Activated CD4-positive, alpha-beta T cell treated with anti-CD3 and anti-CD28 coated beads, Interleukin-2, amount 10 ng/mL, durations not matched to agents 7 days and 5 days (primary cell): ENCODE results near the gene TMEM170B. TPM values are rescaled to one million over a fixed set of nuclear protein-coding genes. Genes with fewer than 3 reads are reported as not detected.

Experiments
- CTCF ChIA-PET: fragments of 350-600 bp; sonication (Branson Sonifier 250); formaldehyde crosslinking; loops from one replicate; lab custom pipeline; 2021; ENCODE audit warnings: antibody characterized with exemption; lab: Charles Lee
- POLR2A ChIA-PET: fragments of 350-600 bp; sonication (Branson Sonifier 250); formaldehyde crosslinking; loops from one replicate; lab custom pipeline; 2021; ENCODE audit warnings: antibody characterized with exemption; lab: Charles Lee
- DNase-seq: peaks from one replicate; pipeline ENCODE4 v3.0.0-alpha.2; 2020
- H3K27ac Mint-ChIP-seq: one replicate; pipeline ENCODE4 v1.8.0; 2021; ENCODE audit warnings: mild to moderate bottlenecking, moderate library complexity, mixed read lengths
- H3K27me3 Mint-ChIP-seq: one replicate; pipeline ENCODE4 v1.8.0; 2021; ENCODE audit warnings: mixed read lengths
- H3K36me3 Mint-ChIP-seq: one replicate; pipeline ENCODE4 v1.8.0; 2021; ENCODE audit warnings: low read depth, mixed read lengths
- H3K4me1 Mint-ChIP-seq: one replicate; pipeline ENCODE4 v1.8.0; 2021; ENCODE audit warnings: mixed read lengths
- H3K4me3 Mint-ChIP-seq: one replicate; pipeline ENCODE4 v1.8.0; 2021; ENCODE audit warnings: mild to moderate bottlenecking, moderate library complexity, mixed read lengths
- H3K9me3 Mint-ChIP-seq: one replicate; pipeline ENCODE4 v1.8.0; 2021; ENCODE audit warnings: mixed read lengths
- total RNA-seq, 2 experiments: library from RNA; stranded (reverse); gene quantifications; one replicate each; pipeline ENCODE4 v1.2.3, GENCODE V29; 2021

The TMEM170B gene
- total RNA-seq, 2 experiments from 2014 or later: 0.81 to 0.82 TPM

DNA sequence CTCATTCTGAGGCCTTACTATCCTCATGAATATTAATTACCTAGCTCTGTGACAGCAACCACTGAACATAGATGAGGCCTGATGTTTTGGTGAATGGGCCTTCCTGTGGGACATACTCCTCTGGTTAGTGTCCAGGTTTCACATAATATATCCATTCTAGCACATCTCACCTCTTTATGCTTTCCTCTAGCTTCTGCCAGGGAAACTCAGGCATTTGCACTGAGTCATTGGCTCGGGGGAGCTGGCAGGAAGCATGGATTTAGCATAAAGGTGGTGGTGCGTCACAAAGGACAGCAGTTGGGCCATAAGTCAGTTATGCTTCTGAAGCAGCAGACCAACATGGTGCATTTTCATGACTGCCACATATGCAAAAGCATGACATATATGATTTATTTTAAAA, 37.5 kb upstream of the TMEM170B start:
- CTCF ChIA-PET: no interaction called here
- Mint-ChIP-seq H3K36me3 (no peaks in the 10 kb centered on the region), H3K9me3 (no peaks in the 10 kb centered on the region), H3K4me3 (no peak overlapping the region), H3K27ac (peak overlapping the region; percentile 9), H3K4me1 (peaks cover 2% of the 10 kb centered on the region), H3K27me3 (peaks cover 6% of the 10 kb centered on the region)
- POLR2A ChIA-PET: no interaction called here
- DNase-seq: no peak

DNA sequence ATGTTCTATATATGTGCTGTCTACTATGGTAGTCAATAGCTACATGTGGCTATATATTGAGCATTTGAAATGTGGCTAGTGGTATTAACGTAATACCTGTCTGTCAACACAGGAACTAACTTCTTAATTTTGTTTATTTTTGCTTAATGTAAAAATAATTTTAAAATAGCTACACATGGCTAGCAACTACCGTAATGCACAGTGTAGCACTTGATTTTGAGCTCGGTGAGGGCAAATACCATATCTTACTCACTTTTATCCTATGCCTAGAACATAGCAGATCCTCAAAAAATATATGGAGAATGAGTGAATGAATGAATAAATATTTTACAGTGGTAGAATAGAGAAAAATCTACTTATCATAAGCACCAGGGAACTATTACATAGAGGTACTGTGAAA, 28.1 kb upstream of the TMEM170B start:
- peaks cover 33% of the 10 kb centered on the region for H3K27me3 Mint-ChIP-seq
- H3K4me3 Mint-ChIP-seq: no peak overlapping the region
- no peaks in the 10 kb centered on the region for H3K9me3 Mint-ChIP-seq
- no peaks in the 10 kb centered on the region for H3K4me1 Mint-ChIP-seq
- no peak for DNase-seq
- CTCF ChIA-PET: interaction anchor here (0.5 to 2.0 kb wide), 2 partner anchors 13 to 316 kb away, joined by 5 to 8 read pairs; no protein-coding TSS in a partner anchor
- H3K27ac Mint-ChIP-seq: no peak overlapping the region
- no peaks in the 10 kb centered on the region for H3K36me3 Mint-ChIP-seq
- POLR2A ChIA-PET: no interaction called here

DNA sequence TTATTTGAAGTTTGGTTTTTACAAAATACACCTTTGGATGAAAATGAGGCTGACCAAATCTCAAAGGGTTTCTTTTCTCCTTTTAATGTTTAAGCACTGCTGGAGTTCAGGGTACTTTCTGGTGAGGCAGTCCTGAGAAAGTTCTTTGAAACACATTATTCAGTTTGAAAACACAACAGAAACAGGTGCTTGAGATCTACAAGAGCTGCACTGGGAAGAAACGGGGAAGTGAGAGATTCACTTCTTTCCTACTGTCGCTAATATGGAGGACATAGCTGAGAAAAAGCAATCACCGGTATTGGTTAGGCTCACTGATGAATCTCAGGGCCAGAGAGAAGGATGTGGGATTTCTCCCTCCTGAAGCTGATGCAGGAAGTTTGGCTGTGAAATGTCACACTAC, 22.9 kb upstream of the TMEM170B start:
- Mint-ChIP-seq H3K9me3 (peaks cover 7% of the 10 kb centered on the region), H3K36me3 (no peaks in the 10 kb centered on the region), H3K4me1 (no peaks in the 10 kb centered on the region), H3K27me3 (peaks cover 48% of the 10 kb centered on the region), H3K4me3 (no peak overlapping the region), H3K27ac (no peak overlapping the region)
- no peak for DNase-seq
- CTCF ChIA-PET: interaction anchor here (0.8 kb wide), 1 partner anchor 18 kb away, joined by 3 read pairs; no protein-coding TSS in a partner anchor
- POLR2A ChIA-PET: no interaction called here

DNA sequence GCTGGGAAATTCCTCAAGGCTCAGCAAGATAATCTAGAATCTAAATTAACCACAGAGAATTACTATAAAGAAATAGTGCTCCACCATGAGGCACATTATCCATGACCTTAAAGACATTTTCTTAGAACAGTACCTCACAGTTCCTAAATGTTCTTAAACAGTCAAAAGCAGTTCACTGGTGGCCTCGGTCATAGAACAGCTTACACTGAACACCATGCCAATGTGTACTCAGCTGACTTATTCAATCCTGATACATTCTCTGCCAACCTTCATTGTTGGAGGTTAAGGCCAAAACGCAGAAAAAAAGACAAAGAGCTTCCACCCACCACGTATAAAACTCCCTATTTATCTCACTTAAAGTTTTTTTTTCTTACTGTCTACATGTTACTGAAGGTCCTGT, 21.8 kb upstream of the TMEM170B start:
- H3K27me3 Mint-ChIP-seq: peaks cover 49% of the 10 kb centered on the region
- H3K36me3 Mint-ChIP-seq: no peaks in the 10 kb centered on the region
- no peaks in the 10 kb centered on the region for H3K4me1 Mint-ChIP-seq
- peaks cover 7% of the 10 kb centered on the region for H3K9me3 Mint-ChIP-seq
- ChIA-PET POLR2A (no interaction called here), CTCF (no interaction called here)
- H3K4me3 Mint-ChIP-seq: no peak overlapping the region
- no peak for DNase-seq
- H3K27ac Mint-ChIP-seq: no peak overlapping the region

DNA sequence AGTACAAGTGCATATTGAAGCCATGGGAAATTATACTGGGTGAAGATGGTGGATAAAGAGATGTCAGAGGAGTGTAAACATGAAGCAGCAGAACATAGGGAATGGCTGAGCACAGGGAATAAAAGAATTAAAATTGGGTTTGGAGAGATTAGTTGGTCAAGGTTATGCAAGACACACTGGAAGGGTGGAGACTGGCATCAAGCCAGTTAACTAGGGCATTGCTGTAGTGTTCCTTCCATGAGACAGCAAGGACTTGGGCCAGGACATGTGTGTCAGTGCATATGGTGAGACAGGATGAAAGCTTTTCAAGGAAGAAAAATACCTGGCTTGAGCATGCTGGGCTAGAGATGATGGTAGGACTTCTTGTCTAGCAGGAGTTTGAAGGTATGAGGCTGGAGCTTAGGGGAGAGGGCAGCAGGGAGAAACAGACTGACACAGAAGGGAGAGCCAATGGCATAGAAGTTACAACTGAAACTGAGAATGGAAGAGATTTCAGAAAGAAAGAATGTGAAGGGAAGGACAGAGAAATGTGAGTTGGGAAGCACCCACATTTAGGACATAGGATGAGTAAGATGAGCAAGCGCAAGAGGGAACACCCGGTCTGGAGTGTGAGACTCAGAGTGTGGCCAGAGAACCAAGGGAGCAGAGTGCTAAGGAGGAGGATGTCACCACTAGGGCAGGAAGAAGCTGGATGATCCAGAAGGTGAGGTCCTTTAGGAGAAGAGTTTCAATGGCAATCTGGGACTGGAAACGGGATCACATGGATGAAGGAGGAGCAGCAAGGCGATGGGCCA, 14.5 kb upstream of the TMEM170B start:
- no peak overlapping the region for H3K27ac Mint-ChIP-seq
- CTCF ChIA-PET: no interaction called here

DNA sequence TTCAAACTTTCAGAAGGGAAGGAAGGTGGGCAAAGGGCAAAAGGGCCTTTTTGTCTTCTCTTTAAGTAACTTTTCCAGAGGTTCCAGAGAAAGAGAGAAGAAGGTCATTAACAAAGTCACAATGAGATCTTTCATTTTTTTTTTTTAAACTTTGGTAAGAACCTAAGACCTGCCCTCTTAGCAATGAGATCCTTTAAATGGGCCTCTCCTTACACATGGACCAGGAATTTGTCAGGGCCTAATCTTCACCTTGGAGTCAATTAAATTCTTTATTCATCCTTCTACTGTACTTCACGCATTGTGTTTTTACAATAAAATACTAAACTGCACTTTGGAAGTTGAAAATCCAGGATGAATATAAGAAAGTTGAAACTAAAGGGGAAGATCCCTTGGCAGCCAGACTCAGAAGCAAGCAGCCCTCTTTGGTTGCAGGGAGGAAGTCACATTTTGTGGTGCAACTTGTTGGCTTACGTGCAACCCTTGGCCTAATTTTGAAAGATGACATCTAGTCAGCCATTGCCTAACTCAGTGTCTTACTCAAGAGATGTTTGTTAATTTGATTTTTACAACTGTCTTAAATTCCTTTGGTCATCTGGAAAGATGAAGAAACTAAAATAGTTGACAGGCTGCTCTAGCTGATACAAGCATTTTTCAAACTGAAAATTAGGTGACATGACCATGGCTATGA, 11.9 kb upstream of the TMEM170B start:
- CTCF ChIA-PET: interaction anchor here (0.6 kb wide), 1 partner anchor 30 kb away, joined by 3 read pairs; no protein-coding TSS in a partner anchor
- DNase-seq: no peak
- Mint-ChIP-seq H3K27me3 (peaks cover 13% of the 10 kb centered on the region), H3K36me3 (no peaks in the 10 kb centered on the region), H3K27ac (no peak overlapping the region), H3K9me3 (no peaks in the 10 kb centered on the region), H3K4me1 (no peaks in the 10 kb centered on the region), H3K4me3 (no peak overlapping the region)
- POLR2A ChIA-PET: no interaction called here

More for the DNA sequence above, 14.5 kb upstream of the TMEM170B start:
- Mint-ChIP-seq H3K27me3 (peaks cover 15% of the 10 kb centered on the region), H3K4me3 (no peak overlapping the region), H3K36me3 (no peaks in the 10 kb centered on the region), H3K4me1 (no peaks in the 10 kb centered on the region), H3K9me3 (peaks cover 4% of the 10 kb centered on the region)
- DNase-seq: no peak
- POLR2A ChIA-PET: no interaction called here

DNA sequence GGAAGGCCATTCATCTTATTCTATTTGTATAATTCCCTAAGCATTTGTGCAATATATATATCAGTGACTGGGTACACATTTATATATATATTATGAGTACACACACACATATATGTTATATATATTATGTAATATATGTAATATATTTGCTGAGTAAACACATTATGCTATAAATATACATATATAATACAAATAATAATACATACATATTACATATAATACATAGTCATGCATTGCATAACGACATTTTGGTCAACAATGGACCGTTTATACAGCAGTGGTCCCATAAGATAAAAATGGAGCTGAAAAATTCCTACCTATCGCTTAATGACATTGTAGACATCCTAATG, 11.4 kb upstream of the TMEM170B start:
- ChIA-PET CTCF (no interaction called here), POLR2A (no interaction called here)
- peaks cover 7% of the 10 kb centered on the region for H3K27me3 Mint-ChIP-seq
- no peaks in the 10 kb centered on the region for H3K4me1 Mint-ChIP-seq
- no peak overlapping the region for H3K4me3 Mint-ChIP-seq
- H3K9me3 Mint-ChIP-seq: no peaks in the 10 kb centered on the region
- no peak overlapping the region for H3K27ac Mint-ChIP-seq
- DNase-seq: no peak
- H3K36me3 Mint-ChIP-seq: no peaks in the 10 kb centered on the region

DNA sequence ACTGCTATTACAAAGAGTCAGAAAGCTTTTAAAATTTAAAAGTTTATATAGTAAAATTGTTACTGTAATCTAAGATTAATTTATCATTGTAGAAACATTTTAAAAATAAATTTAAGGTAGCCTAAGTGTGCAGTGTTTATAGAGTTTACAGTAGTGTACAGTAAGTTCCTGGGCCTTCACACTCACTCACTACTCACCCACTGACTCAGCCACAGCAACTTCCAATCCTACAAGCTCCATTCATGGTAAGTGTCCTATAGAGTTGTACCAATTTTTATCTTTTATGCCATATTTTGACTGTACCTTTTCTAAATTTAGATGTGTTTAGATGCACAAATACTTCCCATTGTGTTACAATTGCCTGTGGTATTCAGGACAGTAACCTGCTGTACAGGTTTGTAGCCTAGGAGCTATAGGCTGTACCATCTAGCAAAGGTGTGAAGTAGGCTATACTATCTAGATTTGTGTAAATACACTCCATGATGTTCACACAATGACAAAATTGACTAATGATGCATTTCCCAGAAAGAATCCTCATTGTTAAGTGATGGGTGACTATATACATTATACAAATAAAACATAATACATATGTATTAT, 10.2 kb upstream of the TMEM170B start:
- CTCF ChIA-PET: no interaction called here
- no peaks in the 10 kb centered on the region for H3K4me1 Mint-ChIP-seq
- POLR2A ChIA-PET: no interaction called here
- no peak overlapping the region for H3K27ac Mint-ChIP-seq
- no peak overlapping the region for H3K4me3 Mint-ChIP-seq
- H3K36me3 Mint-ChIP-seq: no peaks in the 10 kb centered on the region
- DNase-seq: no peak
- H3K27me3 Mint-ChIP-seq: peaks cover 20% of the 10 kb centered on the region
- H3K9me3 Mint-ChIP-seq: no peaks in the 10 kb centered on the region

DNA sequence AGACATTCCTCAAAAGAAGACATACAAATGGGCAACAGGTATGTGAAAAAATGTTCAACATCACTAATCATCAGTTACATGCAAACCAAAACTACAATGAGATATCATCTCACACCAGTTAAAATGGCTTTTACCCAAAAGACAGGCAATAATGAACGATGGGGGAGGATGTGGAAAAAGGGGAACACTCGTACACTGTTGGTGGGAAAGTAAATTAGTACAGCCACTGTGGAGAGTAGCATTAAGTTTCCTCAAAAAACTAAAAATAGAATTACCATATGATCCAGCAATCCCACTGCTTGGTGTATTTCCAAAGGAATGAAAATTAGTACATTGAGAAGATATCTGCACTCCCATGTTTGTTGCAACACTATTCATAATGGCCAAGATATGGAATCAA, 8.6 kb upstream of the TMEM170B start:
- Mint-ChIP-seq H3K27me3 (peaks cover 26% of the 10 kb centered on the region), H3K4me3 (no peak overlapping the region), H3K36me3 (no peaks in the 10 kb centered on the region), H3K4me1 (no peaks in the 10 kb centered on the region), H3K27ac (no peak overlapping the region), H3K9me3 (no peaks in the 10 kb centered on the region)
- DNase-seq: no peak
- ChIA-PET CTCF (no interaction called here), POLR2A (no interaction called here)

DNA sequence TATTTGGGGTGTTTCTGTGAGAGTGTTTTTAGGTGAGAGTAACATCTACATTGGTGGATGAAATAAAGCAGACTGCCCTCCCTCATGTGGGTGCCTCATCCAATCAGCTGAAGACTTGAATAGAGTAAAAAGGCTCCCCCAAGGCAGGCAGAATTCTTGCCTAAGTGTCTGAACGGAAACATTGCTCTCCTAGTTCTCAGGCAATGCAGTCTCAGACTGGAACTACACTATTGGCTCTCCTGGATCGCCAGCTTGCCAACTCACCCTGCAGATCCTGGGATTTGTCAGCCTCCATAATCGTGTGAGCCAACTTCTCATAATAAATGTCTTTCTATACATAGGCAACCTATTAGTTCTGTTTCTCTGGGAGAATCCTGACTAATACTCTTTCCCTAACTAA, 5.5 kb upstream of the TMEM170B start:
- DNase-seq: no peak
- ChIA-PET CTCF (no interaction called here), POLR2A (no interaction called here)
- H3K27ac Mint-ChIP-seq: no peak overlapping the region
- H3K9me3 Mint-ChIP-seq: no peaks in the 10 kb centered on the region
- no peaks in the 10 kb centered on the region for H3K36me3 Mint-ChIP-seq
- no peak overlapping the region for H3K4me3 Mint-ChIP-seq
- peaks cover 45% of the 10 kb centered on the region for H3K27me3 Mint-ChIP-seq
- H3K4me1 Mint-ChIP-seq: peaks cover 10% of the 10 kb centered on the region

DNA sequence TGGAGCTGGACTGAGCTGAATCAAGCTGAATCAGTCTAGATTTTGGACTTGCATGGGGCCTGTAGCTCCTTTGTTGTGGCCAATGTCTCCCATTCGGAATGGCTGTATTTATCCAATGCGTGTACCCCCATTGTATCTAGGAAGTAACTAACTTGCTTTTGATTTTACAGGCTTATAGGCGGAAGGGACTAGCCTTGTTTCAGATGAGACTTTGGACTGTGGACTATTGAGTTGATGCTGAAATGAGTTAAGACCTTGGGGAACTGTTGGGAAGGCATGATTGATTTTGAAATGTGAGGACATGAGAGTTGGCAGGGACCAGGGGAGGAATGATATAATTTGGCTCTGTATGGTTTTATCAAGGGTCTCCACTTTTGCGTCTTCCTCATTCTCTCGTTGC, 3.0 kb upstream of the TMEM170B start:
- H3K27me3 Mint-ChIP-seq: peaks cover 42% of the 10 kb centered on the region
- DNase-seq: no peak
- H3K4me1 Mint-ChIP-seq: peaks cover 14% of the 10 kb centered on the region
- no peaks in the 10 kb centered on the region for H3K9me3 Mint-ChIP-seq
- H3K27ac Mint-ChIP-seq: no peak overlapping the region
- ChIA-PET CTCF (interaction anchor here (1.2 kb wide), 1 partner anchor 38 kb away, joined by 3 read pairs; no protein-coding TSS in a partner anchor), POLR2A (no interaction called here)
- H3K36me3 Mint-ChIP-seq: no peaks in the 10 kb centered on the region
- no peak overlapping the region for H3K4me3 Mint-ChIP-seq

DNA sequence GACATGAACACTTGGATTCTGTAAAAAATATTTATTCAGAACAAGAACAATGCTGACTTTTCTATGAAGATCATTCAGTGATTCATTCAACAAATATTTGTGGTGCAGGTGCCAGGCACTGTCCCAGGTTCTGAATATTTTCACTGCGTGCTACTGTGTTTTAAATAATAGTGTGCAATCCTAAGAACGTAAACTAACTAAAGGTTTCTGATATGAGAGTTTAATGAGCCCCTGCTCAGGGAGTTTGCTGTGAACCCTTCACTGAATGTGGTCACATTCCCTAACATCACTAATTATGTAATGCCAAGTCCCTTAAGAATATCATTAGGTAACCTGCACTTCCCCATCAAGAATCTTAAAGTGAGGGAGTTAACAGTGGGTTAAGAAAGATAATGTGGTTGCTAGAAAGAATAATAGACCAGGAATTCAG, 1.7 kb upstream of the TMEM170B start:
- Mint-ChIP-seq H3K4me1 (peaks cover 14% of the 10 kb centered on the region), H3K36me3 (no peaks in the 10 kb centered on the region), H3K4me3 (peak overlapping the region; percentile 22), H3K27me3 (peaks cover 48% of the 10 kb centered on the region), H3K27ac (no peak overlapping the region), H3K9me3 (no peaks in the 10 kb centered on the region)
- POLR2A ChIA-PET: no interaction called here
- CTCF ChIA-PET: no interaction called here
- no peak for DNase-seq

DNA sequence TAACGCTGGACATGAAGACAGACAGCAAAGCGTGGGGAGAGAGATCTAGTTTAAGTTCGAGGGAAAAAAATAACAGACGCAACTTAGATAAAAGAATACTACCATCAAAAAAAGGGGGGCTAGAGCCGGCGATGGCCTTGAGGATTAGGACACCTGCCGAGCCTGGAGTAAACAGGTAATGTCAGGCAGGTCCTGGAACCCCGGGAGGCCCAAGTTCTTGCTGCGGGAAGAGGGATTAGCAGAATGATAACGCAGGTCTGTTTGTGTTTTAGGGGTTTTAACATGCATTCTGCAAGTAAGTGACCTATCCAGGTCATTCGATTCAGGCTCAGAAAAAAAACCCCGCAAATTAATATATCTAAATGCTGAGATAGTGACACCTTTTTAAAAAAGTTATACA, 754 bp upstream of the TMEM170B start:
- no peak for DNase-seq
- ChIA-PET POLR2A (no interaction called here), CTCF (no interaction called here)
- H3K27ac Mint-ChIP-seq: peak overlapping the region; percentile 68
- H3K9me3 Mint-ChIP-seq: no peaks in the 10 kb centered on the region
- peak overlapping the region; percentile 77 for H3K4me3 Mint-ChIP-seq
- H3K27me3 Mint-ChIP-seq: peaks cover 42% of the 10 kb centered on the region
- no peaks in the 10 kb centered on the region for H3K36me3 Mint-ChIP-seq
- peaks cover 14% of the 10 kb centered on the region for H3K4me1 Mint-ChIP-seq
